MV-4-11 (cell line): ENCODE measurements around the gene A3GALT2.
A peak's percentile ranks its signal among the peaks of the same experiment; 100 is the strongest.

Experiments
- DNase-seq: peaks from one replicate; lab custom pipeline; 2025; lab: John Stamatoyannopoulos, UW

The A3GALT2 gene

DNA sequence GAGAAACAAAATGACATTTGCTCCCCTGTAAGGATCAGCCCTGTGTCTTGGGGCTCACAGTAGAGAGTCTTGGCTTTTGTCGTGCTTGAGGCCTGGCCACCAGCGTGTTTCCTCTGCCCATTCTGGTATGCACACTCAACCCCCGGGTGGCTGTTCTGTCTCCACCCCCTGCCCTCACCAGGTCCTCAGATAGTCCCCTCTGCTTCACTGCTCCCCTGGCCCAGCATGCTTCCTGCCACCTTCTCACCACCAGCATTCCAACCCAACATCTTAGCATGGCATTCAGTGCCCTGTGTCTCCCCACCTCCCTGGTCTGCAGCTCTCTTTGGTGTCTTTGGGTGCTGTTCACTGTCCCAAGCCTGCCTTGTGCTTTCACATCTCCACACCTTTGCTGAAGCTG is 48.4 kb downstream of the A3GALT2 start:
- DNase-seq, result no peak

DNA sequence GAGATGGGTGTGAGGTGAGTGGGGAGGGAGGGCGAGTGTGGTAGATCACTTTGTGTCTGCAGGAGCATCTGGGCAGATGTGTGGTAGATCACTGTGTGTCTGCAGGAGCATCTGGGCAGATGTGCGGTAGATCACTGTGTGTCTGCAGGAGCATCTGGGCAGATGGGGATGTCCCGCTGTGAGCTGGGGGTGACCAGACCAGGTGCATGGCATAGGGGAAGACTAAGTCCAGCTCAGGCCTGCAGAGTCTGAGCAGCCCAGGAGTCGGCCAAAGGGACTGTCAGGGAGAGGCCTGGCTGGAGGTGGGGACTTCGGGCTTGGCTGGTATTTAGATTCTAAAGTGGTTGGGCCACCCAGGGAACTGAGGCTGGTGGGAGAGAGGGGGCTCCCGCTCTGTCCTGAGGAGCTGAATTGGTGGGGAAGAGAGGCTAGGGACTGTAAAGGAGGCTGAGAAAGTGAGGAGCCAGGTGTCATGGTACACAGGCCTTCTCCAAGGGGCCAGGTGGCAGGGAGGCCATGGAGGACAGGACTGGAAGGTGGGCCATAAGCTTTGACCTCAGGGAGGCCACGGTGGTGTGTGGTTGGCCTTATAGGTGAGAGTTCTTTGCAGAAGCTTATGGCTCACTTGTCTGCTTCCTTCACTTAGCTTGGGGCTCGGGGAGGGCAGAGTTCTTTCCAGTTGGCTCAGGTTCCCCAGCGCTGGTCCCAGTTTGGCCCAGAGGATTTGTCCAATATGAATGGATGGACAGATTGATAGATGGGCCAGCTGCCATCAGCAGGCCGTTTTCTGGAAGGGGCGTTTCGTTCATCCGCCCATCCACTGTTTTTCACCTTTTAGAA is 49.0 kb downstream of the A3GALT2 start:
- no peak for DNase-seq

DNA sequence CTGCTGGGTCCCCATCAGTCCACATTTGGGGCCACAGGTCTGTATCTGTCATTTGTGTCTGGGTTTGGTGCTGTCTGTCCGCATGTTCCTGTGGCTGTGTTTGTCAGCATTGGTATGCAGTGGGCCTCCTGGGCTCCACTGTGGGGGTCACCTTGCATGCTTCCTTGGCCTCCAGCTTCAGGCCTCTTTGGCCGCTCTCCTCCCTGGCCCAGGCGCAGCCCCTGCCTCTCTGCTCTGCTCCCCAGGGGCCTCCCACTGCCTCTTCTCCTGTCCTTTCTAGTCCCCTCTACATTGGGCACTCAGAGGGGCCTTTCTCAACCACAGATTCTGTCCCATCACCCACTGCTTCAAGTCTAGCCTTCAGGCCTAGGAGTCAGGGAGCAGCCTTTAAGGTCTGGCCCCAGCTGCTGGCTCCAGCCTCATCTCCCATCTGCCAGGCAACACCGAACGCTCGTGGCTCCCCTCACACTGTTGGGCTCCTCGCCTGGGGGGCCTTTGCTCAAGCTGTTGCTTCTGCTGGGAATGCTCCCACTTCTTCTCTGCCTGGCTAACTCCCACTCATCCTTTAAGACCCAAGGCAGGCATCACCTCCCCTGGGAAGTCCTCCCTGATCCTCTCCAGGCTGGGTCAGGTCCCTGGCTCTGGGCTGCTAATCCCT is 50.0 kb downstream of the A3GALT2 start:
- DNase-seq, result no peak

DNA sequence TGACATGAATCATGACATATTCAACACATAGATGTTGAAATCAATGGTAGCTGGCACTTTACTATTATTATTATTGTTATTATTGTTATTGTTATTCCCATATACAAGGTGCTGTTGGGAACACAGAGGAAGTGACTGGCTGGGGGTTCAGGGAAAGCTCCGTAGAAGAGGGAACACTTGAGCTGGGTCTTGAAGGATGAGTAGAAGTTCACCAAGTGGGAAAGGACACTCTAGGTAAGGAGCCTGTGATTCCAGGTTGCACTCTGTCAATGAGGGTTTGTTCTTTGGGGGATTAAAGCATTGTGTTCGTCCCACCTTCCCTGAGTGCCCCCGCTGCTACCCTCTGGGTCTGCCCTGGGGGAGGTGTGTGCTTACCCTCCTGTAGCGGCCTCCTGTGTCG is 50.5 kb downstream of the A3GALT2 start:
- DNase-seq, result no peak

DNA sequence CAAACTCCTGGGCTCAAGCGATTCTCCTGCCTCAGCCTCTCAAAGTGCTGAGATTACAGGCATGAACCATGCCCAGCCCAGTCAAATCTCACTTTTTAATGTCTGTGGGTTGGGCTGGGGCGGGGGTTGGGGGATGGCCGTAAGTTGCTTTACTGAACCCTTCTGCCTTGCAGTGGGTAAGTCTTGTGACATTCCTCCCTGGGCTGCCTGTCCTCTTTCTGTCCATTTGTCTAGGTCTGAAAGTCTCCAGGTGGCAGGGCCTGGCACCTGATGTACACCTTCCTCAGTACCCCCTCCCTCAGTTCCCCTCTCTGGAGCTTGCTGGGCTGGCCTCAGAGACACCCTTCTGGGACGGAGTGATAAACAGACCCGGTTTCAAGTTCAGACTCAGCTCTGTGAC is 51.3 kb downstream of the A3GALT2 start:
- DNase-seq, result no peak

DNA sequence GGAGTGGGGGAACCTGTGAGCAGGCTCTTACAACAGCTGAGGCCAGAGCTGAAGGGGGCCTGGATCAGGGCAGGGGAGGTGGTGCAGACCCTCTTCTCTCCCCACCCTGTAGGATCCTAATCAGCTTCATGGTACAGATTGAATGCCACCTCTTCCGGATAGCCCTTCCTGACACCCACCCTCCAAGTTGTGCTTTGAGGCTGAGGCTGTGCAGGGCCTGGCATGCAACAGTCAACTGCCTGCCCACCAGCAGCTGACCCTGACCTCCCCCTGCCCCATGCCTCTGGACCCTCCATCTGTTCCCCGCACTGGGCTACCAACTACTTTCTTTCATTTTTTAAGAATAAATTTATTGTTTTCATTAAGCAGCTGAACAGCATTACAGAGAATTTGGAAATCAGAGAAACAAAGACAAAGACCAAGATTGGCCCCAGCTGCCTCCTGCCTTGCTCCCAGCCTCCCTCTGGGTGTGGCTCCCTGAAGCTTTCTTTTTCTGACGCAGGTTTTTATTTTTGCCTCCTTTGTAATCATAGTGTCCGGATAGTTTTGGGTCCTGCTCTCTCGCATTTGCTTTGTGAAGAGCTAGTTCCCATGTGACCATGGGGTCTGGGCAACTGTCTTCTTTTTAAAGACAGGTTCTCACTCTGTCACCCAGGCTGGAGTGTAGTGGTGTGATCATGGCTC is 51.8 kb downstream of the A3GALT2 start:
- DNase-seq, result no peak

DNA sequence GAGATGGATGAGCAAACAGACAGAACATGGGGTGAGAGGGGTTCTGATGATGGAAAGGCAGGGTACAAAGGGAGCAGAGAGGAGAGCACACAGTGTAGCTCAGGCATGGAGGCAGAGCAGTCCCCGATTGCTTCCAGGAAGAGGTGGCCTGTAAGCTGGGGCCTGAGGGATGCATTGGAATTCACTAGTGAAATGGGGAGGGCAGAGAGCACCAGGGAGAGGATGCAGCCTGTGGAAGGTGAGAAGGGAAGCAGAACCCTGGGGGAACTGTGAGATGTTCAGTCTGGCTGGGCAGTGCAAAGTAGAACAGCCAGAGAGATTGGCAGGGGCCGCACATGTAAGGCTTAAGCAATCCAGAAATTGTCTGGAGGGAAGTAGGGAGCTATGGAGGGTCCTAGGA is 52.4 kb downstream of the A3GALT2 start:
- no peak for DNase-seq

DNA sequence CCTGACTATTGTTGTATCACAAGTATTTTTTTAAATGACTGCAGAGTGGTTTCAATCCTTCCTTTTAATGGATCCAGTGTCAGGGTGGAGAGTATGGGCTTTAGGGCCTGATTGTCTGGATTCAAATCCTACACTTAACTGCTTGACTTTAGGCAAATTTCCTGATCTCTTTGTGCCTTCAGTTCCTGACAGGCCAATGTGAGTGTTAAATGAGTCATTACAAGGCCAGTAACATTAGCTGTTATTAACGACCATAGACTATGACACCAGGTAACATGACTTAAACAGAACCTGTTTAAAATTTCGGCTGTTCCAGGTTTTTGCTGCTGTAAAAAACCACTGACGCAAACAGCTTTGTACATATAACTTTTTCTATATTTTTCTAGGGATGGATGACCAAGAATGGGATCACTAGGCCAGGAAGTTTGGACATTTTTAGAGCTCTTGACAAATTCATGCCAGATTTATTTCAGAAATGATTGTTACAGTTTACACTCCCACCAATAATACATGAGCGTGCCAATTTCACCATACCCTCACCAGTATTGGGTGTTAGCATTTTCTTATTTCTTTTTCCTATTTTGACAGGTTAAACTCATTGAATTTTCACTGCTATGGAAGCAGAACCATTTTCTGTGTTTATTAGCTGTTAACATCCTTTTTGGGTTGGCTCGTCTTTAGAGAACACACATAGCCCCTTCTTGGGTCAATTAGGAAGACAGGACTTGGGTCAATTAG is 53.3 kb downstream of the A3GALT2 start:
- no peak for DNase-seq

DNA sequence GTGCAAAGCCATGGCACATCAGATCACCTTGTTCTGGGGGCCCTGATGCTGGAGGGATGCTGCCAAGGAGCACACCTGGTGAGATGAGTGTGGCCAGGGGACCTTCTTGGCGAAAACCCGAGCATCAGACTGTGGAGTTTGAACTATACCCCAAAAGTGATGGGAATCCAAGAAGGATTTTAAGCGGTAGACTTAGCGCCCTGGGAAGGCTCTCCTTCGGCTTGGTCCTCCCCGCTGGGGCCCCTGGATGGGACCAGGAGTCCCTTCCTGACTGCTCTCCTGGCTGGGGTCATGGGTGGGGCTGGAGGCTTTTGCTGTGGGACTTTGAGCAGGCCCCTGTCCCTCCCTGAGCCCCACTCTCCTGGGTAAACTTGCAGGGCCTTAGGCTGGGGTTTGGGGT is 54.1 kb downstream of the A3GALT2 start:
- no peak for DNase-seq

DNA sequence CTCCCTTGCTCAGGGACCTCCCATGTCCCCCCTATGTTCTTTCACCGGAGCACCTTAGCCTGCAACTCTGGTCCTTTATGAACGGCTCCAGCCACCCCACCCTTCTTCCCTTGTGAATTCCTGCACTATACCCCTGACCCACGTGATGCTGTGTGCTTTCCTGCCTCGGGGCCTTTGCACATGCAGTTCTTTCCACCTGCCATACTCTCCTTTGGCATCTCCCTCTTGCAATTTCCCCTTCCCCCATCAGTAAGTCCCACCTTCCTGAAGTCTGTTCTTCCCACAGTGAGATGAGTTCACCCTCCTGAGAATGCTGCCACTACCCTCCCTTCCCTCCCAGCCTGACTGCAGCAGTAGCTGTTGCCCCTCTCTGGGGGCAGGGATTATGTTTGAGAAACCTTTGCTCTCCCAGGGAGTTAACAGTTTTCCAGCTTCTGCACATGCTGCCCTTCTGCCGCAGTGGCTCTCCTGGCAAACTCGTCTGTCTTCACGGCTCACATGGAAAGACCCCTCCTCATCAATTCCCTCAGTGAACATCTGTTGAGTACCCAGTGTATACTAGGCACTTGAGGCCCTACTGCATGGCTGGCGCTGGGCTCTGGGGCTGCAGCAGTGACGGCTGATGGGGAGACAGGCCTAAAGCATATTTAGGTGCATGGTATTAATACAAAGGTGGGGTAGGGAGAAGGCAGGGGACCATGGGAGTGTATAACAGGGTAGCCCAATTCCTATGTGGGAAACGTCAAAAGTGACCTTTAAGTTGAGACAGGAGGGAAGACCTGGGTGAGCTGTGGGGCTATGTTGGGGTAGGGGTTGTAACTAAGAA is 54.9 kb downstream of the A3GALT2 start:
- DNase-seq, result no peak

DNA sequence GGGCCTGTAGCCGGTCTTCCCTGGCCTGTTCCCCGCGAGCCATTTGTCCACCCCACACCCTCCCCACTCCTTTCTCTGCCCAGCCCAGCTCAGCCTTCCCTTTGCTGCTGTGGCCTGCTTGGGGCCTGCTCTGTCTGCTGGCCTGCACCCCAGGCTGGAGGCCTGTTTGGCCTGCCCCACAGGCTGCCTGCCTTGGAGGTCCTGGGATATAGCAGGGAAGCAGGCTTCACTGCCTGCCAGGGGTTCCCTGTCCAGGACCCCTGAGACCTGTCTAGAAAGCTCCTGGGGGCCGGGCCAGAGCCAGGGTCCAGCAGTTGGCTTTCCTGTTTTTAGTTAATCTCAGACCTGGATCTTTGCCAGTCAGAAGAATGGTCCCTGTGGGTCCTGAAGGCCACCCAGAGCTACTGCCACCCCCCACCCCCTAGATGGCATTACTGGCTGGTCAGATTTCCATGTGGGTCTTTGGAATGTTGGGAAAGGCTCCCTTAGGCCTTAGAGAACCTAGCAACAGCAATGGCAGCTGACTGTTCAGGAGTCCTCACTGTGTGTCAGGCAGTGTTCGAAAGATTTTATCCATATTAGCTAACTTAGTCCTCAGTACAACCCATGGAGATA is 56.9 kb downstream of the A3GALT2 start:
- DNase-seq, result no peak

DNA sequence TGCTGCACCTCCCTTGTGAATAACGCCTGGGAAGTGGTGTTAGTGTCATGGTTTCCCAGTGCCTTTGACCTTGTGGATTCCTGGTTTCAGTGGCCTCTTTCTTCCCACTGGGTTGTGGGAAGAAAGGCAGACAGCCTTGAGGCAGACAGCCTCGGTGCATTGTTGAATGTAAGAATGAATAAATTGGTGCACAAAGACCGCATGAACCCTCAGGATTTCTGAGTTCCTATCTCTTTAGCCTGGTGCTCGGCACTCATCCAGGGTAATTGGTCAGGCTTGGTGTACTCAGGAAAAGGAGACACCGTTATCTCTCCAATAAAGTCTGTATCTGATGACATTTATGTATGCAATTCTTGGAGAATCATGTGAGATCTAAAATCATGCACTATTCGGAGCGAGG is 59.6 kb downstream of the A3GALT2 start:
- no peak for DNase-seq

DNA sequence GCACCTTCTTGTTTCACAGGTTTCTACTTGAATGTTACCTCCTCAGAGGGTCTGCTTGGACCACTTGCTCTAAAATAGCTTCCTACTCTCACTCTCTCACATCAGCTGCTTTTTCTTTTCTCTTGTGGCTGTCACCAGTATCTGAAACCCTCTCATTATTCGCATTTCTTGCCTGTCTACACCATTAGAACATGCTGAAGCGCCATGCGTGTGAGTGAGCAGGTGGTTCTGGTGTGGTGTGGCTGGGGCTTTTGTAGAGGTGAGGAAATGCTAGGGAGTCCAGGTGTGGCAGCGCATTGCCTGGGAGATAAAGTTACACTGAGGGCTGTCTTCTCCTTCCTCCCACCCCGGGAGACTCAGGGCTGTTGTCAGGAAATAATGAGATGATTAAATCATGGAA is 60.5 kb downstream of the A3GALT2 start:
- DNase-seq, result no peak

DNA sequence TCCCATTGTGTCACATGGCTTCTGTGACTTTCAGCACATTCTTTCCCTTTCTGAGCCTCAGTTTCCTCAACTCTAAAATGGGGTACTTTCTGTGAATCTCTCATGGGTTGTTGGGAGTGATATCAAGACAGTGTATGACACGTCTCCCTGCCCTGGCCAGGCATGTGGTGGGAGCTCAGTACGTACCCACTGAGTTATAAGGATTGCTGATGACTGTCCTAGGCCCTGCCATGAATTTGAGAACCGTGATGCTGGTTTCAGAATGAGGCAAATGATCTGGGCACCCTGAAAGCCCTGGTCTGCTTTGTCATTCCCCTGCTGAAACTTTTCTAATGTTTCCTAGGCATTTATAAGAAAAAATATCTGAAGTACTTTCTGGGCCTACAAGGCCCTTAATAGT is 61.0 kb downstream of the A3GALT2 start:
- DNase-seq, result no peak

DNA sequence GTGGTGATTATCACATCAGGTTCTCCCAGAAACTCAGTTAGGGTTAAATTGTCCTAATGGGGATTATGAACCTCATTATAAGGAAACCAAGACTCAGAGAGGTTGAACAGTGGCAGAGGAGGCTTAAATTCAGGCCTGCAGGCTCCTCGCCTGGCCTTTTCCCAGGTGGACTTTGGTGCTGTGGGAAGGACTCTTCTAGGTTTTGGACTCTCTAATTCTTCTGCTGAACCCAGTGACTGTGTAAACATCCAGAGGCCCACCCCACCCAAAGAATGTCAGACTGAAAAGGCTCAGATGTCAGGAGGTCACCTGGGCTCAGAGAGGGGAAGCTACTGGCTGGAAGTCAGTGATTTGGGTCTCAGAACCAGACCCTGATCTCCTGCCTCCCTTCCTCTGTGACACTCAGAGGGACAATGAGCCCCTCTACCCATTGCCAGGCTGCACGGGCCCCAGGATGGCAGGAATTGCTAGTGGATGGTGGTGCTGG is 62.1 kb downstream of the A3GALT2 start:
- no peak for DNase-seq

DNA sequence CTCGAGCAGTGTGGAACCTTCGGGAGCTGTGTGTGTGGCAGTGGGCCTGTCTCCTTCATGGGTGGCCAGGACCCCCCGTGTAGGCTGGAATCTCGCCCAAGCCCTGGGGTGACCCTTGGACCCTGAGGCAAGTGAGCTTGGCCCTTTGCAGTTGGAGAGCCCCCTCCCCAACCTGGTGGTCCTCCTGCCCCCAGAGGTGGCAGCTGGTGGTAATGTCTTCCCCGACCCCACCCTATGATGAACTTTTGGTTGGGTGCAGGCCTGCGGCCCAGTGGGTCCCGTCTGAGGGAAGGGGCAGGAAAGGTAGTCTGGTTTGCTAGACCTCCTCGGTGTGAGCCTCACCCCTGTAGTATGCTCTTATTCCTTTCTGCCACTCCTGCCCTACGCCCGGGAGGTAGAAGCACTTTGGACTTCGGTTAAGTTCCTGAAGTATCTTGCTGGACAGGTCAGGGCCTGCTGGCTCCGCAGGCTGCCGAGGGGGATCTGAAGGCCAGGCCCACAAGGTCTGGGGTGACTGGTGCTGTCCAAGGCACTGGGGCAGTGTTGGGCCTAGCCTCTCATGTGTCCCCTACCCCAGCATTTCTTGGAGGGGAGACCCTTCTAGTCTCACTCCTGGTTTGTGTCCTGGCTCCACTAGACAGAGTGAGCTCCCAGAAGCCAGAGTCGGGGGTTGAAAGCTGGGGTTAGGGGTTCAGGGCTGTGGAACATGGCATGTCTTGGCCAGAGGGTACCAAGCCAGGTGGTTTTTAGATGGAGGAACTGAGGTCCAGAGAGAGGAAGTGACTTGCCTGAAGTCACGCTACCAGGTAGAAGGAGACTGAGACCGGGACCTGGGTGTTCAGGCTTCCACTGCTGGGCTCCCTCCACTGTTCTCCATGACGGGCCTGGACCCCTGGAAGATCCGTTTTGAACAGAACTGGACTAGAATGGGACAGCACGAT is 62.9 kb downstream of the A3GALT2 start:
- DNase-seq, result no peak

DNA sequence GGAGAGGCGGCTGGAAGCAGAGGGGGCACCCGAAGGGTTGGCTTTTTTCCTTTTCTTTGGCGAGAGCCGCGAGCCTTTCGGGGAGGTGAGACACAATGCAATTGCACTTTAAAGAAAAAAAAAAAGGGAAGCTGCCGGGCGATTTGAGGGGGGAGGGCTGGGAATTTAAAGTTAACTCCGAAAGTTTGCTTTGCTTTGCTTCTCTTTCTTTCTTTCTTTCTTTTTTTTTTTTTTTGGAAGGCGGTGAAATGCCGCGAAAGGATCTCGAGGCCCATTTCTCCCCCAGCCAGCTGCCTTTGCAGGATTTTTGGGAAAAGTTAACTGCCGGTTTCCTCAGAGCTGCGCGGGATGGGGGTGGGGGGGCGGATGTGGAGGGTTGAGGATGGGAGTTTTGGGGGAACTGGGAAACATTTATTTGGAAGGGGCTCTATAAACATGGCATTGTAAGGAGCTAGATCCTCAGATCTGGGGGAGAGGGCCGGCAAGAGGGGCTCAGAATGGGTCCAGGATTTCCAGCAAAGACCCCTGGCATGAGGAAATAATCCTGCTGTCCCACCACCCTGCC is 63.6 kb downstream of the A3GALT2 start:
- DNase-seq, result peak; percentile 51
